ENCODE results near the gene PKNOX2. TPM values are rescaled to one million over a fixed set of nuclear protein-coding genes. Genes with fewer than 3 reads are reported as not detected.

Gene PKNOX2
- polyA plus RNA-seq, 2 of the 4 experiments (the other 2 are of a cell fraction), result not detected

DNA sequence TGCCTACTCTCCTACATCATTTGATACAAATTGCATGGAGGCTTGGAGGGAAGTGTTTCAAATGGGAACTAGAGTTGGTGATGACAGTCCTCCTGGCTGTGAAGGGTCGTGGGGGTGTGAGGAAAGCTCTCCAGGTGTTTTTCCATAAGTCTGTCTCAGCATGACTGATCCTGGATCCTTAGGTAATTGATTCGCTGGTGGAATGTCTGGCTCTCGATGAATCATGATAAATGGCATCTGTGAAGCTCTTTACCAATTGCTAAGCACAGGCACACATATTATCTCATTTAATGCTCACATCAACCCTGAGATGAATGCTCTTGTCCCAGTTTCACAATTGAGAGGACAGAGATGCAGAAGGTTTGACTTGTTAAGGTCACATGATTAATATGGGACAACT lies 107.5 kb downstream of the PKNOX2 start:
- POLR2A ChIA-PET, result no interaction called here
- 10% methylated on average over 3 of the region's 3 CpGs for WGBS (ENCODE audit: missing lambda C conversion rate)
- Histone ChIP-seq H3K4me3 (no peak overlapping the region), H3K4me1 (no peaks in the 10 kb centered on the region), H3K27ac (no peak overlapping the region), H3K4me2 (no peak overlapping the region), H3K9me3 (no peaks in the 10 kb centered on the region)
- FAIRE-seq, result no peak
- no peak for DNase-seq (ENCODE audit: low read depth in 1 of 2, low spot score in 1 of 2)
- ATAC-seq, result no peak
- CTCF ChIA-PET, result no interaction called here
- TF ChIP-seq, protein P1, sequence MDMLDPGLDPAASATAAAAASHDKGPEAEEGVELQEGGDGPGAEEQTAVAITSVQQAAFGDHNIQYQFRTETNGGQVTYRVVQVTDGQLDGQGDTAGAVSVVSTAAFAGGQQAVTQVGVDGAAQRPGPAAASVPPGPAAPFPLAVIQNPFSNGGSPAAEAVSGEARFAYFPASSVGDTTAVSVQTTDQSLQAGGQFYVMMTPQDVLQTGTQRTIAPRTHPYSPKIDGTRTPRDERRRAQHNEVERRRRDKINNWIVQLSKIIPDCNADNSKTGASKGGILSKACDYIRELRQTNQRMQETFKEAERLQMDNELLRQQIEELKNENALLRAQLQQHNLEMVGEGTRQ (IDR thresholded peaks at IDR 0.05), result no peak
- TF ChIP-seq CEBPB (IDR thresholded peaks at IDR 0.05) (no peak), RAD21 (conservative IDR thresholded peaks at IDR 0.05 in 1 of 2, IDR thresholded peaks at IDR 0.05 in 1 of 2) (no peak)

DNA sequence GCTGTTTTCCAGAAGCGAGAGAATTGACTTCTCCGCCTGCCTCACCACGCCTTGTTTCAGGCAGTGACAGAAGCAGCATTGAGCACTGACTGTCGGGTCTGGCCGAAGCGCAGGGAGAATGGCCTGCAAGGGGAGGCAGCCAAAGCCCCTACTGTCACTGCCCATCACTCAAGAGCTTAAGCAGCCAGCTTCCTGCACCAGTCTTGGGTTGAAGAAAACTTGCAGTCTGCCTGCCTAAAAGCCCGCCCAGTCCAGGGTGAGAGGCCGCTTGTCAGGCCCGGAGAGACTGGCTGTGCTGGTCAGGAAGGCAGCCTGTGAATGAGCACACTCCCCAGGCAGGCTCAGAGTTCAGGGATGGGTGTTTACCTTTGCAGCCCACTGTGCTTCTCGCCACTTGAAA lies 108.3 kb downstream of the PKNOX2 start:
- DNase-seq (ENCODE audit: low read depth in 1 of 2, low spot score in 1 of 2), result no peak
- CTCF ChIA-PET, result no interaction called here

DNA sequence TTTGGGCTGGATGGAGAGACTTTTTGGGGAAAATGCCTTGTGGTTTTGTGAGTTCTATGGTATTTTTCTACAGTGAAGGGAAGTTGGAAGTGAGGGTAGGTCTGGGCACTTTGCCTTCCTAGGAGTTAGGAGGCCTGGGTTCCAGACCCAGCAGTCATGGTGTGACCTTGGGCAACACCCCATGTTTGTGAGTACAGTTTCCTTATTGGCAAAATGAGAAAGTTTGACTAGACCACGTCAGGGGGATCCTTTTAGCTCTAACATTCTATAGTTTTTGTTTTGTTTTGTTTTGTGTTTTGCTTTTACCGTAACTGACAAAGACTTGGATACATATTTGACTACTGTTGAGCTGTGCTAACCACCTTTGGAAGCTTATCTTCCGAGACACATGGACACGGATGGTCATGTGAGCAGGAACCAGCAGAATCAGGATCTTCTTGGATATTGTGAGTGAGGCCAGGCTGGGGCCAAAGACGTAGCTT lies 109.0 kb downstream of the PKNOX2 start:
- 20% methylated on average over 4 of the region's 5 CpGs for WGBS (ENCODE audit: missing lambda C conversion rate)
- FAIRE-seq, result no peak

More for the DNA sequence above, 108.3 kb downstream of the PKNOX2 start:
- TF ChIP-seq ZFP36 (IDR thresholded peaks at IDR 0.05; ENCODE audit: borderline replicate concordance, partially characterized antibody) (no peak), TP53 (CRISPR knock-in tag; IDR thresholded peaks at IDR 0.05) (no peak), KDM5A (IDR thresholded peaks at IDR 0.05) (no peak), RCOR1 (IDR thresholded peaks at IDR 0.05; ENCODE audit: low read depth, low read length) (no peak), RNF2 (IDR thresholded peaks at IDR 0.05; ENCODE audit: borderline replicate concordance, low read depth) (no peak), FOSB (CRISPR knock-in tag; IDR thresholded peaks at IDR 0.05) (no peak)
- TF ChIP-seq, protein P2, sequence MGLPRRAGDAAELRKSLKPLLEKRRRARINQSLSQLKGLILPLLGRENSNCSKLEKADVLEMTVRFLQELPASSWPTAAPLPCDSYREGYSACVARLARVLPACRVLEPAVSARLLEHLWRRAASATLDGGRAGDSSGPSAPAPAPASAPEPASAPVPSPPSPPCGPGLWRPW (IDR thresholded peaks at IDR 0.05), result no peak
- TF ChIP-seq, protein P3, sequence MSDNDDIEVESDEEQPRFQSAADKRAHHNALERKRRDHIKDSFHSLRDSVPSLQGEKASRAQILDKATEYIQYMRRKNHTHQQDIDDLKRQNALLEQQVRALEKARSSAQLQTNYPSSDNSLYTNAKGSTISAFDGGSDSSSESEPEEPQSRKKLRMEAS (IDR thresholded peaks at IDR 0.05), result no peak
- POLR2A ChIA-PET, result no interaction called here
- Histone ChIP-seq H3K4me3 (no peak overlapping the region), H3K4me1 (no peaks in the 10 kb centered on the region), H3K27ac (no peak overlapping the region), H3K9me3 (no peaks in the 10 kb centered on the region), H3K4me2 (no peak overlapping the region)
- FAIRE-seq, result no peak
- ATAC-seq, result no peak
- WGBS (ENCODE audit: missing lambda C conversion rate), result 60% methylated on average over 8 of the region's 10 CpGs

DNA sequence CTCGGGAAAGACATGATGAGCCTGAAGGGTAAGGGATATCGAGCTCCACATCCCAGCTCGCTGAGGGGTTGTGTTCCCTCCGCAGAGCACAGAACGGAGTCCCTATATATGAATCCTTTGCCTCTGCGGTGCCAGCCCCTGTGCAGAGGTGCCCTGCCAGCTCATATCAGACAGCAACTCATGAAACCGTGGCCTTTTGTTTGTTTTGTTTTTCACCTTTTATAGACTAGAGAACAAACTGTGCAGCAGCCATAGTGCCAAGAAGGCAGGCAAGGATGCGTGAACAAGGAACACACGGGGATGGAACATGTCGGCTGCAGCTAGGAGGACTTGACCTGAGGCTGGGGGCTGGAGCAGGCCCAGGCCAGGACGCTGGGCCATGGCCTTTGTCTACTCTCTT lies 109.8 kb downstream of the PKNOX2 start:
- 45% methylated on average over 11 of the region's 11 CpGs for WGBS (ENCODE audit: missing lambda C conversion rate)
- Histone ChIP-seq H3K4me1 (no peaks in the 10 kb centered on the region), H3K4me2 (no peak overlapping the region), H3K9me3 (no peaks in the 10 kb centered on the region), H3K27ac (no peak overlapping the region), H3K4me3 (no peak overlapping the region)
- ATAC-seq, result no peak
- POLR2A ChIA-PET, result no interaction called here
- no peak for FAIRE-seq
- no peak for TF ChIP-seq TP53 (CRISPR knock-in tag; IDR thresholded peaks at IDR 0.05)
- TF ChIP-seq, protein P1 (IDR thresholded peaks at IDR 0.05), result no peak
- TF ChIP-seq RAD21 (conservative IDR thresholded peaks at IDR 0.05 in 1 of 2, IDR thresholded peaks at IDR 0.05 in 1 of 2), result no peak
- TF ChIP-seq HEYL (CRISPR knock-in tag; IDR thresholded peaks at IDR 0.05), result no peak
- TF ChIP-seq NR3C1 (IDR thresholded peaks at IDR 0.05), result no peak
- no peak for TF ChIP-seq JUNB (IDR thresholded peaks at IDR 0.05)
- no peak for TF ChIP-seq FOSB (CRISPR knock-in tag; IDR thresholded peaks at IDR 0.05)
- TF ChIP-seq RNF2 (IDR thresholded peaks at IDR 0.05; ENCODE audit: borderline replicate concordance, low read depth), result no peak
- no peak for TF ChIP-seq ZNF302 (CRISPR knock-in tag; IDR thresholded peaks at IDR 0.05)
- TF ChIP-seq CEBPB (IDR thresholded peaks at IDR 0.05), result no peak
- TF ChIP-seq, protein P3 (IDR thresholded peaks at IDR 0.05), result no peak
- TF ChIP-seq CBX8 (IDR thresholded peaks at IDR 0.05), result no peak
- TF ChIP-seq, protein P4, sequence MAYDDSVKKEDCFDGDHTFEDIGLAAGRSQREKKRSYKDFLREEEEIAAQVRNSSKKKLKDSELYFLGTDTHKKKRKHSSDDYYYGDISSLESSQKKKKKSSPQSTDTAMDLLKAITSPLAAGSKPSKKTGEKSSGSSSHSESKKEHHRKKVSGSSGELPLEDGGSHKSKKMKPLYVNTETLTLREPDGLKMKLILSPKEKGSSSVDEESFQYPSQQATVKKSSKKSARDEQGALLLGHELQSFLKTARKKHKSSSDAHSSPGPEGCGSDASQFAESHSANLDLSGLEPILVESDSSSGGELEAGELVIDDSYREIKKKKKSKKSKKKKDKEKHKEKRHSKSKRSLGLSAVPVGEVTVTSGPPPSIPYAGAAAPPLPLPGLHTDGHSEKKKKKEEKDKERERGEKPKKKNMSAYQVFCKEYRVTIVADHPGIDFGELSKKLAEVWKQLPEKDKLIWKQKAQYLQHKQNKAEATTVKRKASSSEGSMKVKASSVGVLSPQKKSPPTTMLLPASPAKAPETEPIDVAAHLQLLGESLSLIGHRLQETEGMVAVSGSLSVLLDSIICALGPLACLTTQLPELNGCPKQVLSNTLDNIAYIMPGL (CRISPR knock-in tag; IDR thresholded peaks at IDR 0.05; ENCODE audit: borderline replicate concordance), result no peak
- TF ChIP-seq ZSCAN20 (CRISPR knock-in tag; IDR thresholded peaks at IDR 0.05), result no peak
- CTCF ChIA-PET, result interaction anchor here (1.0 kb wide), 1 partner anchor 10 kb away, joined by 3 read pairs; no protein-coding TSS in a partner anchor
- no peak for DNase-seq (ENCODE audit: low read depth in 1 of 2, low spot score in 1 of 2)

More for the DNA sequence above, 109.0 kb downstream of the PKNOX2 start:
- Histone ChIP-seq H3K9me3 (no peaks in the 10 kb centered on the region), H3K4me1 (no peaks in the 10 kb centered on the region), H3K27ac (no peak overlapping the region), H3K4me2 (no peak overlapping the region), H3K4me3 (no peak overlapping the region)
- TF ChIP-seq POLR2A (IDR thresholded peaks at IDR 0.05; ENCODE audit: low read length) (no peak), MAZ (IDR thresholded peaks at IDR 0.05; ENCODE audit: borderline replicate concordance, low read depth, low read length) (no peak), CEBPB (IDR thresholded peaks at IDR 0.05) (no peak)
- ChIA-PET CTCF (interaction anchor here (1.0 kb wide), 1 partner anchor 10 kb away, joined by 3 read pairs; no protein-coding TSS in a partner anchor), POLR2A (no interaction called here)
- ATAC-seq (no peak), DNase-seq (ENCODE audit: low read depth in 1 of 2, low spot score in 1 of 2) (no peak)

Measured in A549 (cell line).